Activated naive CD8-positive, alpha-beta T cell treated with anti-CD3 and anti-CD28 coated beads, Interleukin-2, amount 10 ng/mL, durations not matched to agents 7 days and 5 days (primary cell): ENCODE results near the gene TPSAB1. TPM values are rescaled to one million over a fixed set of nuclear protein-coding genes. Genes with fewer than 3 reads are reported as not detected.
"Not testable (repeated sequence)": the region's sequence is repeated elsewhere in the genome, so short reads cannot be mapped to it uniquely, and the experiment has no call there.

Experiments used
- ATAC-seq: fragments of 150-1000 bp; cut with Tn5 transposase; one replicate; pipeline ENCODE4 v1.10.0; 2021; ENCODE audit warnings: low read depth, moderate library complexity
- POLR2A ChIA-PET: fragments of 350-600 bp; sonication (Branson Sonifier 250); formaldehyde crosslinking; loops from one replicate; lab custom pipeline; 2021; ENCODE audit warnings: antibody characterized with exemption; lab: Charles Lee
- DNase-seq: peaks from one replicate; pipeline ENCODE4 v3.0.0; 2021
- H3K27ac Mint-ChIP-seq: one replicate; pipeline ENCODE4 v1.8.0; 2022; ENCODE audit warnings: mild to moderate bottlenecking, mixed read lengths
- H3K27me3 Mint-ChIP-seq: one replicate; pipeline ENCODE4 v1.8.0; 2022; ENCODE audit warnings: mild to moderate bottlenecking, moderate library complexity, mixed read lengths
- H3K36me3 Mint-ChIP-seq: one replicate; pipeline ENCODE4 v1.8.0; 2021; ENCODE audit warnings: mild to moderate bottlenecking, mixed read lengths
- H3K4me1 Mint-ChIP-seq: one replicate; pipeline ENCODE4 v1.8.0; 2021; ENCODE audit warnings: mixed read lengths
- H3K4me3 Mint-ChIP-seq: one replicate; pipeline ENCODE4 v1.8.0; 2022; ENCODE audit warnings: mild to moderate bottlenecking, moderate library complexity, mixed read lengths
- H3K9me3 Mint-ChIP-seq: one replicate; pipeline ENCODE4 v1.8.0; 2021; ENCODE audit warnings: mixed read lengths
- total RNA-seq, 2 experiments: library from RNA; stranded (reverse); gene quantifications; one replicate each; pipeline ENCODE4 v1.2.3, GENCODE V29; 2021

The TPSAB1 gene
- total RNA-seq, 2 experiments from 2014 or later = not detected

DNA sequence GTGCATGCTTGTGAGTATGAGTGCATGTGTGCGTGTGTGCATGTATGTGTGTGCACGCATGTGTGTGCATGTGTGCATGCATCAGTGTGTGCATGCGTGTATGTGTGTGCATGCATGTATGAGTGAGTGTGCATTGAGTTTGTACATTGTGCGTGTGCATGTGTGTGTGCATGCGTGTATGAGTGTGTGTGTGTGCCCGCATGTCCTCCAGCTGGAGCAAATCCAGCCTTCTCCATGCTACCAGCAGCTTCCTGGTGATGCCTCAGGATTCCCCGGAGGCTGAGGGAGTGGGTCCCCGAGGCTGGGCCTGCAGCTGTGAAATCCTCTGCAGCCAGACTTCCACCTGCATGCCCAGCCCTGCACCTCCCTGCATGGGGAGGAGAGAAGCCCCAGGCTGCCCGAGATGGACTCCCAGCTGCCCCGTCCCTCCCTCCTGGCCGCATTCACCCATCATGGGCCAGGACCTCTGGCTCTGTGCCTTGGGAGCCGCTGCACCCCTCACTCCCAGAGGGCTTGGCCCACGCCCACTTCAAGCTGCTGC, 24.7 kb downstream of the TPSAB1 start:
- Mint-ChIP-seq H3K9me3 (peaks cover 7% of the 10 kb centered on the region), H3K4me1 (no peaks in the 10 kb centered on the region), H3K27me3 (peaks cover 13% of the 10 kb centered on the region), H3K27ac (no peak overlapping the region), H3K4me3 (no peak overlapping the region), H3K36me3 (no peaks in the 10 kb centered on the region)
- ATAC-seq (no peak), DNase-seq (no peak)
- POLR2A ChIA-PET = no interaction called here

DNA sequence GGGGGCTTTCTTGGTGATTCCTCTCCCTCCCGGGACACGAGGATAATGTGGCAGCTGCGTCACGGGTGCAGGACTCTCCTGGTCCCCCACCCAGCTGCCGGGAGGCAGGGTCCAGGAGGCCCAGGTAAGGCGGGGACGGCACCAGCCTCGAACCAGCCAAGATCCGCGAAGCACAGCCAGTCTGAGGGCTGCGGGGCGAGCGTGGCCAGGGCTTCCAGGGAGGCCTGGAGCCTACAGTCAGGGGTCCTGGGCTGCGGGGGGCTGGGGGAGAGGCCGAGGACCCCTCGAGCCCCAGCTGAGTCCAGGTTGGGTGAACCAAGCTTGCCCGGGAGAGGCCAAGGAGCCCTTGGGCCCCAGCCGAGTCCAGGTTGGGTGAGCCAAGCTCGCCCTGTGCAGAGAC, 25.3 kb downstream of the TPSAB1 start:
- no peak for DNase-seq
- no peaks in the 10 kb centered on the region for H3K4me1 Mint-ChIP-seq
- H3K9me3 Mint-ChIP-seq = peaks cover 7% of the 10 kb centered on the region
- H3K36me3 Mint-ChIP-seq = no peaks in the 10 kb centered on the region
- no peak for ATAC-seq
- POLR2A ChIA-PET = no interaction called here
- peaks cover 9% of the 10 kb centered on the region for H3K27me3 Mint-ChIP-seq
- no peak overlapping the region for H3K4me3 Mint-ChIP-seq
- no peak overlapping the region for H3K27ac Mint-ChIP-seq

DNA sequence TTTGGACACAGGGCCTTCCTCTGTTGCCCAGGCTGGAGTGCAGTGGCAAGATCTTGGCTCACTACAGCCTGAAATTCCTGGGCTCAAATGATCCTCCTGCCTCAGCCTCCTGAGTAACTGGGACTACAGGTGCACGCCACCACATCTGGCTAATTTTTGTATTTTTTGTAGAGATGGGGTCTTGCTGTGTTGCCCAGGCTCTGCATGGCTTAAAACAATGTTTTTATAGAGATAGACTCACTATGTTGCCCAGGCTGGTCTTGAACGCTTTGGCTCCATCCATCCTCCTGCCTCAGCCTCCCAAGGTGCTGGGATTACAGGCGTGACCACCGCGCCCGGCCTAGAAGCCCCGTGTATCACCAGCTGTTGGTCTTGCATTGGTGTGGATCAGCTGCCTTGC, 28.9 kb downstream of the TPSAB1 start:
- POLR2A ChIA-PET, ATAC-seq: not testable (repeated sequence)

DNA sequence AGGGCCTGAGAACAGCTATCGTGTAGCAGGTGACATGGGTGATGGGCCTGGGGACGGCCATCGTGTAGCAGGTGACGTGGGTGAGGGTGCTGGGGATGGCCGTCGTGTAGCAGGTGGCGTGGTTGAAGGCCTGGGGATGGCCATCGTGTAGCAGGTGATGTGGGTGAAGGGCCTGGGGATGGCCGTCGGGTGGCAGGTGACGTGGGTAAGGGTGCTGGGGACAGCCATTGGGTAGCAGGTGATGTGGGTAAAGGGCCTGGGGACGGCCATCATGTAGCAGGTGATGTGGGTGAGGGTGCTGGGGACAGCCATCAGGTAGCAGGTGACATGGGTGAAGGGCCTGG, 30.8 kb downstream of the TPSAB1 start:
- Mint-ChIP-seq H3K27me3 (peaks cover 2% of the 10 kb centered on the region), H3K4me1 (no peaks in the 10 kb centered on the region), H3K4me3 (no peak overlapping the region), H3K9me3 (no peaks in the 10 kb centered on the region), H3K36me3 (no peaks in the 10 kb centered on the region), H3K27ac (no peak overlapping the region)
- no peak for DNase-seq
- no peak for ATAC-seq
- POLR2A ChIA-PET = no interaction called here

More for the DNA sequence above, 28.9 kb downstream of the TPSAB1 start:
- H3K4me1 Mint-ChIP-seq, H3K4me3 Mint-ChIP-seq, H3K9me3 Mint-ChIP-seq, H3K27me3 Mint-ChIP-seq, DNase-seq, H3K36me3 Mint-ChIP-seq, H3K27ac Mint-ChIP-seq: not testable (repeated sequence)

DNA sequence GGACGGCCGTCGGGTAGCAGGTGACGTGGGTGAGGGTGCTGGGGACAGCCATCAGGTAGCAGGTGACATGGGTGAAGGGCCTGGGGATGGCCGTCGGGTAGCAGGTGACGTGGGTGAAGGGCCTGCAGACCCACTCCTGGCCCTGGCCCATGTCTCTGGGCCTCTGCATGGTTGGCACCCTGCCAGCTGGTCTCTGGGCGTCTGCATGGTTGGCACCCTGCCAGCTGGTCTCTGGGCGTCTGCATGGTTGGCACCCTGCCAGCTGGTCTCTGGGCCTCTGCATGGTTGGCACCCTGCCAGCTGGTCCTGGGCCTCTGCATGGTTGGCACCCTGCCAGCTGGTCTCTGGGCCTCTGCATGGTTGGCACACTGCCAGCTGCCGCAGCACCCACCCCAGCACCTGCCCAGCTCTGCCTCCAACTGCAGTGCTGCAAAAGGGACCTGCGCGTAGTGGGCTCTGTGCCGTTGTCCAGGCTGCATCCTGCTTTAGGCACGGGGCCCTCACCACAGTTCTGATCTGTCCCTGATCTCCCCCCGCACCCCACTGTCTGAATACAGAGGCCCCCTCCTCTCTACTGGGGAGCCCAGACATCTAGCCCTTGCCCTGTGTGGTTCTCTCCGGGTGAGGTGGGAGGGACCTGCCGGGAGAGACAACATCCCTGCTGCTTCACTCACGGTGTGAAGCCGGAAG, 31.4 kb downstream of the TPSAB1 start:
- H3K36me3 Mint-ChIP-seq, ATAC-seq, H3K4me3 Mint-ChIP-seq, H3K27me3 Mint-ChIP-seq, H3K9me3 Mint-ChIP-seq, POLR2A ChIA-PET, H3K27ac Mint-ChIP-seq, H3K4me1 Mint-ChIP-seq, DNase-seq: not testable (repeated sequence)

DNA sequence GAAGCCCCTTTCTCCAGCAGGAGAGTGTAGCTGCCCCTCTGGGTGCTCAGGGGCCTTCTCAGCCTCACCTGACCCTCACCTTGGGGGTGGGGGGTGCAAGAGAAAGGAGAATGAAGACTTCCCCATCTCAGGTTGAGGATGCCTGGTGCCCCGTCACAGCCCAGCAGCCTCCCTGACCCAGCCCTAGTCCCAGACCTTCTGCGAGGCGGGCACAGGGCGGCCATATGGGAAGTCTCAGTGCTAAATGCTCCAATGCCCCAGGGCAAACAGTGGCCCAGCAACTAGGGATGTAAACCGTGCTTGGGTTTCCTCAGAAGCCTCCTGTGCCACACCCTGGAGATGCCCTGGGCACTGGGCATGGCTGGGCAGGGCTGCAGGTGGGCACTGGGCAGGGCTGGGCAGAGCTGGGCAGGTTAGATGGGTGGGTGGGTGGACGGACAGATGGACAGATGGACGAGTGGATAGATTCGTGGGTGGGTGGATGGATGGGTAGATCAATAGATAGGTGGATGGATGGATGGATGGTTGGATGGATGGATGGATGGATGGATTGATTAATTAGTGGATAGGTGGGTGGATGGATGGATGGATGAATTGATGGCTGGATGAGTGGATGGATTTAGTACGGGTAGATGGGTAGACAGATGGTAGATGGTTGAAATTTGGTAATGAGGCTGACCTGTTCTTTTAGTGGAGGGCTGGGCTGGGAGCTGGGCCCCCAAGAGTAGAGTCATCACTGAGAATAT, 32.1 kb downstream of the TPSAB1 start:
- no peaks in the 10 kb centered on the region for H3K4me1 Mint-ChIP-seq
- H3K9me3 Mint-ChIP-seq = no peaks in the 10 kb centered on the region
- H3K4me3 Mint-ChIP-seq = no peak overlapping the region
- ATAC-seq (no peak), DNase-seq (no peak)
- POLR2A ChIA-PET = no interaction called here
- H3K27ac Mint-ChIP-seq = no peak overlapping the region
- no peaks in the 10 kb centered on the region for H3K36me3 Mint-ChIP-seq
- peaks cover 3% of the 10 kb centered on the region for H3K27me3 Mint-ChIP-seq

DNA sequence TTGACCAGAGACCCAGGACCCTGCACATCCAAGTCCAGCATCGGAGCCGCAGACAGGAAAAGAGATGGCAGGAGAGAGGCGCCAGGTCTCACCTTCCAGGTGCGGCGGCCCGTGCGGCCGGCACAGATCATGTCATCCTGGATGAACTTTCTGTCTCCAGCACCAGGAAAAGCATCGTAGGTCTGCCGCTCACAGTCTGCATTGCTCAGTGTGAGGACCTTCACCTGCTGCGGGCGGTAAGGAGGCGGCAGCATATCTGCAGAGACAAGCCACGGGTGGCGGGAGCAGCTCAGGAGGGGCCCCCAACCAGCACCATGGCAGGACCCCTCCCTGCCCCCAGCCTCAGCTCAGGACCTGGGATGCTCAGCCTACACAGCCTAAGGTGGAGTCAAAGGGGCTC, 33.3 kb downstream of the TPSAB1 start:
- H3K27ac Mint-ChIP-seq = no peak overlapping the region
- H3K36me3 Mint-ChIP-seq = no peaks in the 10 kb centered on the region
- H3K4me1 Mint-ChIP-seq = no peaks in the 10 kb centered on the region
- H3K9me3 Mint-ChIP-seq = no peaks in the 10 kb centered on the region
- H3K27me3 Mint-ChIP-seq = peaks cover 7% of the 10 kb centered on the region
- DNase-seq (no peak), ATAC-seq (no peak)
- no peak overlapping the region for H3K4me3 Mint-ChIP-seq
- POLR2A ChIA-PET = no interaction called here

DNA sequence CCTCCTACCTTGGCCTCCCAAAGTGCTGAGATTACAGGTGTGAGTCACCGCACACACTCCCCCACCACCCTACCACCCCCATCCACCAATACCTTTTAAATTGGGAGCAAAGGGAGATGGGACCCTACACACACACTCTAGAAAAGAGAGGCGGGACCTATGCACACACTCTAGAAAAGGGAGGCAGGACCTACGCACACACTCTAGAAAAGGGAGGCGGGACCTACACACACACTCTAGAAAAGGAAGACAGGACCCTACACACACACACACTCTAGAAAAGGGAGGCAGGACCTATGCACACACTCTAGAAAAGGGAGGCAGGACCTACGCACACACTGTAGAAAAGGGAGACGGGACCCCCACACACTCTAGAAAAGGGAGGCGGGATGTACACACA, 34.3 kb downstream of the TPSAB1 start:
- Mint-ChIP-seq H3K27ac (no peak overlapping the region), H3K9me3 (no peaks in the 10 kb centered on the region), H3K4me1 (no peaks in the 10 kb centered on the region), H3K27me3 (peaks cover 7% of the 10 kb centered on the region), H3K4me3 (no peak overlapping the region), H3K36me3 (no peaks in the 10 kb centered on the region)
- no peak for DNase-seq
- no peak for ATAC-seq
- POLR2A ChIA-PET = no interaction called here

DNA sequence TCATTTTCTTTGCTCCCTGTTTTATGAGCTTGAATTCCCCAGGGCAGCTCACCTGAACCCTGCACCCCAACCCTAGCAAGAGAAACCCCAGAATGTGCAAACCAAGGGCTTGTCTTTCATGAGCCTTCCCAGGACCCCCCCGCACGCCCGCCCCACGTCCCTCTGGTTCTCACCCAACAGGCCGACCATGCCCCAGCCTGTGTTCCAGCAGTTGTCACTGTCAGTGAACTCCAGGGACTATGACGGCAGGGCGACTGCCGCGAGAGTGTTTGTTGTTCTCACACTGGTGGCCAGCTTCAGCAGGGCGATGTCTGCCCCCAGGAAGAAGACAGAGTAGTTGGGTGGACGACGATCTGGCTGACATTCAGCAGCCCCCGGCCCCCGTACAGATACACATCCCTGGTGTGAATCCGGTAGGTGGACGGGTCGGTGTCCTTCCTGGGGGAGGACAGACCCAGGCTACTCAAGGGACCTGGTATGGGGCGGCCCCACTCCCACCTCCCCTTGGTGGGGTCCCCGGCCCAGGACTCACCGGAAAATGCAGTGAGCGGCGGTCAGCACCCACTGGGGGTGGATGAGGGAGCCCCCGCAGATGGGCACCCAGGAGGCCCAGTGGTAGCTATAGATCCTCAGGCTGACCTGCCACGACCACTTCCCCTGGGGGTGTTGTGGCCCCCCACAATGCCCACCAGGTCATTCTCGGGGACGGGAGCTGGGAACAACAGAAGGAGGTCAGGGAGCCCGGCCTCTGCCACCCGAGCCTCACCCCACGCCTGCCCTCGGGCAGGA, 35.5 kb downstream of the TPSAB1 start:
- H3K4me3 Mint-ChIP-seq = no peak overlapping the region
- POLR2A ChIA-PET = no interaction called here
- peaks cover 7% of the 10 kb centered on the region for H3K27me3 Mint-ChIP-seq
- H3K36me3 Mint-ChIP-seq = no peaks in the 10 kb centered on the region
- H3K4me1 Mint-ChIP-seq = no peaks in the 10 kb centered on the region
- ATAC-seq = no peak
- H3K27ac Mint-ChIP-seq = no peak overlapping the region
- no peaks in the 10 kb centered on the region for H3K9me3 Mint-ChIP-seq
- DNase-seq = no peak

DNA sequence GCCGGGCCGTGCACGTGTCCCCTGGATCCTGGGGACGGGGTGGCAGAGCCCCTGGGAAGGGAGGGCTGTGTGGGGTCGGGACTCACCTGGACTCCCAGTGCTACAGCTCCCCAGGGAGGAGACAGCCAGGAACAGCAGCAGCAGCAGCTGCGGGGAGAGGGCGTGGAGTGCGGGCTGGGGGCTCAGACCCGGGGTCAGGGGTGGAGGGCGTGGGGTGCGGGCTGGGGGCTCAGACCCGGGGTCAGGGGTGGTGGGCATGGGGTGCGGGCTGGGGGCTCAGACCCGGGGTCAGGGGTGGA, 36.0 kb downstream of the TPSAB1 start:
- peaks cover 7% of the 10 kb centered on the region for H3K27me3 Mint-ChIP-seq

DNA sequence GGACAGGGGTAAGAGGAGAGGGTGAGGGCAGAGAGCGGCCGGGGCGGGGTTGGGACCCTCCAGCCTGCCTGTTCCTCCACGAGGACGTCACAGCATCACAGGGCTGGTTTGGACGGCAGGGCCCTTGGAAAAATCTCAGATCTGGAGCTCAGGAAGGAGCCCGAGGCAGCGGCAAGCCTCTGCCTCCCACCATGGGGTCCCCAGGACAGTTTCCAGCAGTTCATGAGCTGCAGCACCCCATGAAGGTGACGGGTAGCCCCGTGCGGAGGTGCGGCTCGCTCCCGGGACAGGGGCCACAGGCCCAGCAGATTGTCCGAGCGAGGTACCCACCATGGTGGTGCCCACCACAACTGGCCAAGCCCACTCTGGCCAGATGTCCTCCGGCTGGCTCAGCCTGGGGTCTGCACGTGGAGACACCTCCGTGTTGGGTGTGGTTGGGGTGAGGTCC, 36.7 kb downstream of the TPSAB1 start:
- POLR2A ChIA-PET = no interaction called here
- no peak overlapping the region for H3K27ac Mint-ChIP-seq
- H3K4me3 Mint-ChIP-seq = no peak overlapping the region
- no peak for ATAC-seq
- H3K27me3 Mint-ChIP-seq = peaks cover 7% of the 10 kb centered on the region
- DNase-seq = no peak
- H3K9me3 Mint-ChIP-seq = no peaks in the 10 kb centered on the region
- no peaks in the 10 kb centered on the region for H3K36me3 Mint-ChIP-seq
- no peaks in the 10 kb centered on the region for H3K4me1 Mint-ChIP-seq

More for the DNA sequence above, 36.0 kb downstream of the TPSAB1 start:
- H3K36me3 Mint-ChIP-seq = no peaks in the 10 kb centered on the region
- DNase-seq (no peak), ATAC-seq (no peak)
- no peak overlapping the region for H3K4me3 Mint-ChIP-seq
- POLR2A ChIA-PET = no interaction called here
- H3K9me3 Mint-ChIP-seq = no peaks in the 10 kb centered on the region
- H3K27ac Mint-ChIP-seq = no peak overlapping the region
- no peaks in the 10 kb centered on the region for H3K4me1 Mint-ChIP-seq

DNA sequence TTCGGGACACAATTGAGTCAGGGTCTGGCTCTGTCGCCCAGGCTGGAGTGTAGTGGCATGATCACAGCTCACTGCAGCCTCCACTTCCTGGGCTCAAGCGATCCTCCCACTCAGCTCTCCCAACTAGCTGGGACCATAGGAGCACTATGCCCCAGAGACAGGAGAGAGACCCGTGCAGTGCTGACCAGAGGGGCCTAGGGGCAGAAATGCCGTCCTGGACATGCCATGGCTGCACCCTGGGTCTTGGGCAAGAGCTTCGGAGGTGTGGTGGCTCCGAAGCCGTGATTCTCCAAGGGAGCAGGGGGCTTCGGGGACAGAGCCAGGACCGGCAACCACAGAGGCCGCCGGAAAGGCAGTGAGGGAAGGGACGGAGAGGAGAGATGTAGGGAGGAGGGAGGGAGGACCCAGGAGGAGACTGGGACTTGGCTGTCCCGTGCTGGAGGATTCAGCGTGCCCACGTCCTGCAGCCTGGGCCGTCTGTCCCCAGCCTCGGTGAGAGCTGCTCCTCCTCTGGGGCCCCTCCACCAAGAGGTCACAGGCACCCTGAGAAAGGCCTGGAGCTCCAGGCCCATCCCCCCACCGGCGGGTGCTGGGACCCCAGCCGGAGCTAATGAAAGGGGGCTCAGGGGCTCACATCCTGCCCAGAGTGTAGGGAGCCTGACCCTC, 37.2 kb downstream of the TPSAB1 start:
- Mint-ChIP-seq H3K4me3 (no peak overlapping the region), H3K27me3 (peaks cover 7% of the 10 kb centered on the region), H3K9me3 (no peaks in the 10 kb centered on the region), H3K36me3 (no peaks in the 10 kb centered on the region), H3K4me1 (no peaks in the 10 kb centered on the region), H3K27ac (no peak overlapping the region)
- DNase-seq (no peak), ATAC-seq (no peak)
- POLR2A ChIA-PET = no interaction called here

DNA sequence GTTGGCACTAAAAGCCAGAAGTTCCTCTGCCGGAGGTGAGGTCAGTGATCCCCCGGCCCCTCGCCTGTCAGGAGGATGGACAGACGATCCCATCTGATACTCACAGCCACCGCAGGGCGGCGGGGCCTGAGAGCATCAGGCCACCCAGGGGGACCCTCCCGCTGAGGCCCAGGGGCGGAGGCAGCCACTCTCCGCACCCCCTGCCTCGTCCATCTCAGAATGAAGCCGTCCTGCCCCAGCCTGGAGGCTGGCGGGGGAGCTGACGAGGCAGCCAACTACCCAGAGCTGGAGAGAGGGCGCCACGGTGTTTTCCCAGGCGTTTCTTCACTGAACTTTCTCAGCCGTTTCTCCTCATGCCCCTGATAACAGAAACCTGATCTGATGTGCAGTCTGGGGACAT, 38.0 kb downstream of the TPSAB1 start:
- POLR2A ChIA-PET = no interaction called here
- ATAC-seq (no peak), DNase-seq (no peak)
- no peaks in the 10 kb centered on the region for H3K36me3 Mint-ChIP-seq
- H3K9me3 Mint-ChIP-seq = no peaks in the 10 kb centered on the region
- H3K4me1 Mint-ChIP-seq = peaks cover 1% of the 10 kb centered on the region
- H3K4me3 Mint-ChIP-seq = no peak overlapping the region
- no peak overlapping the region for H3K27ac Mint-ChIP-seq
- H3K27me3 Mint-ChIP-seq = peaks cover 4% of the 10 kb centered on the region
